Stimulated activated CD8-positive, alpha-beta memory T cell treated with anti-CD3 and anti-CD28 coated beads, Interleukin-4, amount 100 ng/mL, for 1 hour (primary cell): ENCODE data around the gene FNBP1L.

ENCODE experiments used
- DNase-seq, 2 donors: peaks; one replicate each; pipeline ENCODE4 v3.0.0-alpha.2; 2020; ENCODE audit warnings: low read depth in 2 of 2, low spot score in 1 of 2

FNBP1L gene

GRCh38 chr1:93447481-93448291, at the start of gene FNBP1L:
FNBP1L (plus strand) TSS chr1:93448118; CDS start chr1:93448282, 164 bp downstream.
- DNase-seq, result peak; percentile 8 to 22

- no peak for DNase-seq
Measured at GRCh38 chr1:93399781-93400180, 48.1 kb upstream of the FNBP1L start.

- DNase-seq, result no peak
Measured at GRCh38 chr1:93408203-93408602, 39.7 kb upstream of the FNBP1L start.

- DNase-seq, result no peak
Measured at GRCh38 chr1:93411000-93411399, 36.9 kb upstream of the FNBP1L start.

- DNase-seq, result no peak
Measured at GRCh38 chr1:93414749-93415148, 33.2 kb upstream of the FNBP1L start.

GRCh38 chr1:93415296-93415695, 32.6 kb upstream of the FNBP1L start:
- no peak for DNase-seq

GRCh38 chr1:93416183-93416582, 31.7 kb upstream of the FNBP1L start:
- no peak for DNase-seq

GRCh38 chr1:93419344-93419743, 28.6 kb upstream of the FNBP1L start:
- DNase-seq, result no peak

- no peak for DNase-seq
Measured at GRCh38 chr1:93420400-93420799, 27.5 kb upstream of the FNBP1L start.

- DNase-seq, result no peak
Measured at GRCh38 chr1:93426181-93426580, 21.7 kb upstream of the FNBP1L start.

- no peak for DNase-seq
Measured at GRCh38 chr1:93427656-93428055, 20.3 kb upstream of the FNBP1L start.

GRCh38 chr1:93433407-93433961, 14.4 kb upstream of the FNBP1L start:
- DNase-seq, result no peak

GRCh38 chr1:93434088-93434487, 13.8 kb upstream of the FNBP1L start:
- no peak for DNase-seq

GRCh38 chr1:93434987-93435386, 12.9 kb upstream of the FNBP1L start:
- DNase-seq, result no peak

- no peak for DNase-seq
Measured at GRCh38 chr1:93435443-93435842, 12.5 kb upstream of the FNBP1L start.

GRCh38 chr1:93436496-93436895, 11.4 kb upstream of the FNBP1L start:
- DNase-seq, result no peak

GRCh38 chr1:93437976-93438605, 9.8 kb upstream of the FNBP1L start:
- no peak for DNase-seq

GRCh38 chr1:93438716-93439115, 9.2 kb upstream of the FNBP1L start:
- DNase-seq, result no peak

GRCh38 chr1:93440272-93440671, 7.6 kb upstream of the FNBP1L start:
- DNase-seq, result no peak

GRCh38 chr1:93440706-93441105, 7.2 kb upstream of the FNBP1L start:
- no peak for DNase-seq

GRCh38 chr1:93441589-93441988, 6.3 kb upstream of the FNBP1L start:
- no peak for DNase-seq

GRCh38 chr1:93442008-93442666, 5.8 kb upstream of the FNBP1L start:
- no peak for DNase-seq
